Aorta (tissue), 5 donors: ENCODE measurements around the gene RNF223. TPM values are rescaled to one million over a fixed set of nuclear protein-coding genes. Genes with fewer than 3 reads are reported as not detected.

Experiments used
- ATAC-seq: fragments of 200-7000 bp; cut with Tn5 transposase; one replicate; pipeline ENCODE4 v1.9.1; 2022; ENCODE audit warnings: moderate library complexity; ENCODE audit not compliant: low FRiP score
- DNase-seq, 2 donors: peaks; one replicate each; pipeline ENCODE4 v3.0.0-alpha.2; 2020
- H3K27ac ChIP-seq, 2 donors: one replicate each; pipeline ENCODE4 v1.5.1; 2013; ENCODE audit warnings: low read length in 2 of 2, mild to moderate bottlenecking in 2 of 2, moderate library complexity in 2 of 2, control low read depth in 1 of 2, inconsistent platforms in 1 of 2, low read depth in 1 of 2
- H3K27me3 ChIP-seq, 2 donors: one replicate each; pipeline ENCODE4 v1.6.1; 2013; ENCODE audit warnings: control low read depth in 1 of 2, low read length in 1 of 2, mild to moderate bottlenecking in 1 of 2, moderate library complexity in 1 of 2; ENCODE audit not compliant: insufficient read depth in 2 of 2, control insufficient read depth in 1 of 2
- H3K36me3 ChIP-seq, 2 donors: one replicate each; pipeline ENCODE4 v1.6.1; 2013; ENCODE audit warnings: control low read depth in 1 of 2, low read length in 1 of 2, mild to moderate bottlenecking in 1 of 2; ENCODE audit not compliant: insufficient read depth in 2 of 2, control insufficient read depth in 1 of 2
- H3K4me1 ChIP-seq, 2 donors: one replicate each; pipeline ENCODE4 v1.6.1; 2013; ENCODE audit warnings: low read length in 2 of 2, control low read depth in 1 of 2, mild to moderate bottlenecking in 1 of 2, moderate library complexity in 1 of 2; ENCODE audit not compliant: insufficient read depth in 2 of 2, control insufficient read depth in 1 of 2
- H3K4me3 ChIP-seq, 2 donors: one replicate each; pipeline ENCODE4 v1.5.1; 2013; ENCODE audit warnings: low read length in 2 of 2, control low read depth in 1 of 2, mild to moderate bottlenecking in 1 of 2
- H3K9me3 ChIP-seq: one replicate; pipeline ENCODE4 v1.6.1; 2013; ENCODE audit warnings: mild to moderate bottlenecking, low read length; ENCODE audit not compliant: control insufficient read depth
- WGBS, 2 donors: extraction: QIAGEN DNeasy Blood & Tissue Kit; methylation state at CpG; one replicate each; pipeline ENCODE4 v1.1.7; 2013; 5-methylcytosine and 5-hydroxymethylcytosine counted together
- intact Hi-C, 2 donors: fragments of 100-400 bp; cut with DNase I; formaldehyde crosslinking; loops; one replicate each; pipeline versions ENCODE4 v1.14.2 to v1.15.0; 2022
- polyA plus RNA-seq, 2 donors: library from polyadenylated mRNA; stranded (reverse); fragments of 200-250 nt; gene quantifications; one replicate each; pipeline ENCODE4 v1.2.3, GENCODE V29; 2013
- total RNA-seq, 2 donors: library from RNA; stranded (reverse); fragmentation: NEBNext Ultra II Directional; extraction: Animal tissue kit (Norgen Biotek cat#: 25700); gene quantifications; one replicate each; pipeline ENCODE4 v1.2.1, GENCODE V29; 2021
- donor health status: healthy with polysubstance abuse.
- donor health status: Bipolar disorder and iron deficiency.
- donor health status: DM: no; HTN: no; CAD: no.
- donor health status: DM: no; HTN: no; CAD: no.
- donor health status: DM: yes; HTN: yes; CAD: no.

Gene RNF223
- total and polyA plus RNA-seq, 4 donors: not detected

GRCh38 chr1:1118876-1119220, 44.7 kb upstream of the RNF223 start:
- DNase-seq: peak in 1 of 2 donors; percentile 54
- H3K27ac ChIP-seq: no peak overlapping the region
- H3K4me3 ChIP-seq: no peak overlapping the region
- H3K4me1 ChIP-seq: no peaks in the 10 kb centered on the region
- no peaks in the 10 kb centered on the region for H3K27me3 ChIP-seq
- WGBS, 2 donors: 87 to 90% methylated on average over 11 of the region's 11 CpGs
- H3K9me3 ChIP-seq: no peaks in the 10 kb centered on the region
- intact Hi-C loops: loop anchor here in 1 of 2 donors (5.0 kb wide), 1 partner anchor 113 kb away; the partner anchor contains the start of genes B3GALT6 and SDF4
- no peak for ATAC-seq
- no peaks in the 10 kb centered on the region for H3K36me3 ChIP-seq

GRCh38 chr1:1118011-1118875, 44.1 kb upstream of the RNF223 start:
- no peaks in the 10 kb centered on the region for H3K27me3 ChIP-seq

DNA sequence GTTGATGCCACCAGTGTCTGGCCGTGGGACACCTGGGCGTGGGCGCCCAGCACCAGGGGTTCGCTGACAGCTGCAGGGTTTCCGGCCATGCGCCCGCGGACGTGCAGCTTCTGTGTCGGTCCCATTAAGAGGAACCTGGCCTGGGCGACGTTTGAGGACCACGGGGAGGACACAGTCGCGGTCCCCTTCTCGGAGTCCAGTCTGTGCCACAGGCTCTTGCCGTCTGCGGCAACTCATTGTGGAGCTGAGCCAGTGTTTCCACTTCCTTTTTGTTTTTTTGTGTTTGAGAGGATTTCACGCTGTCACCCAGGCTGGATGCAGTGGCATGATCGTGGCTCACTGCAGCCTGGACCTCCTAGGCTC, 43.3 kb upstream of the RNF223 start:
- ATAC-seq (no peak), DNase-seq (peak; percentile 56 to 76)
- Histone ChIP-seq H3K4me3 (no peak overlapping the region), H3K4me1 (no peaks in the 10 kb centered on the region), H3K9me3 (no peaks in the 10 kb centered on the region), H3K27ac (no peak overlapping the region), H3K27me3 (no peaks in the 10 kb centered on the region), H3K36me3 (no peaks in the 10 kb centered on the region)
- WGBS, 2 donors: 80% methylated on average over 20 of the region's 20 CpGs
- intact Hi-C loops: loop anchor here in 1 of 2 donors (5.0 kb wide), 1 partner anchor 115 kb away; the partner anchor contains the start of genes B3GALT6 and SDF4

More at GRCh38 chr1:1118011-1118875, 44.1 kb upstream of the RNF223 start:
- no peak overlapping the region for H3K4me3 ChIP-seq
- 83 to 85% methylated on average over 33 of the region's 33 CpGs for WGBS, 2 donors
- peak; percentile 54 to 69 for DNase-seq
- H3K4me1 ChIP-seq: no peaks in the 10 kb centered on the region
- H3K27ac ChIP-seq: no peak overlapping the region
- ATAC-seq: no peak
- no peaks in the 10 kb centered on the region for H3K36me3 ChIP-seq
- intact Hi-C loops: loop anchor here in 1 of 2 donors (5.0 kb wide), 1 partner anchor 114 kb away; the partner anchor contains the start of genes B3GALT6 and SDF4
- no peaks in the 10 kb centered on the region for H3K9me3 ChIP-seq

DNA sequence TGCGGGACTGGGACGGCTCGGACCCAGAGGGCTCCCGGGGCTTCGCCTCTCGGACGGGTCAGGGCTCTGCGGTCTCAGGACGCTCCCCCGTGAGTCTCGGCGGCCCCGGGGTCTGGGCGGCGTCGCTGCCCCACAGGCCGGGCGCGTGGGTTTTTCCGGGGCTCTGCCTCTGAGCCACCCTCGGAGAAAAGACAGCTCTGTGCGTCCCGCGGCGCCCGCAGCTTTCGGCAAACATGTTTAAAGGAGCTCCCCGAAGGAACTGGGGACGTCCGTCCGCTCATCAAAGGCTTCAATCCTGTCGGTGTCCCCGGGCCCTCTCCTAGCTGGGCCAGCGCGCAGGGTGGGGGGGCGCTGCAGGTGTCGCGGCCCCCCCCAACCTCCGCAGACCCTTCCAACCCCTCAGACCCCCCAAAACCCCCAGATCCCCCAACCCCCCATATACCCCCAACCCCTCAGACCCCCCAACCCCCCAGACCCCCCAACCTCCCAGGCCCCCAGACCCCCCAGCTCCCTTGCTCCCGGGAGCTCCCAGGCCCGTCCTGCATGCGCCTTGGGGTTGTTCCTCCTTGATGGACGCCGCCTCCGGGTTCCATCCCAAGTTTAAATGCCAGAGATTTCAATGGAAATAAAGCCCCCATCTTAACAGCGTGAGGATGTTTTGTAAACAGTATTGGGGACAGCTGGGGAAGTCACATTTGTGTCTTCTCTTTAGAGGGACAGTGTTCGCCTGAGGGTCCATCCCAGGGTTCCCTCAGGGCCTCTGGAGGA, 42.8 kb upstream of the RNF223 start:
- Histone ChIP-seq H3K9me3 (no peaks in the 10 kb centered on the region), H3K27ac (no peak overlapping the region), H3K4me1 (no peaks in the 10 kb centered on the region), H3K27me3 (no peaks in the 10 kb centered on the region), H3K36me3 (no peaks in the 10 kb centered on the region), H3K4me3 (peak overlapping the region; percentile 21 to 66)
- intact Hi-C loops: loop anchor here in 1 of 2 donors (5.0 kb wide), 1 partner anchor 115 kb away; the partner anchor contains the start of genes B3GALT6 and SDF4
- ATAC-seq (peak; percentile 17), DNase-seq (peak; percentile 61 to 84)
- WGBS, 2 donors: 10 to 11% methylated on average over 43 to 47 of the region's 47 CpGs

- no peak within 1 kb of the TSS for H3K27ac ChIP-seq
- 0% methylated on average over 61 to 128 of the region's 128 CpGs for WGBS, 2 donors
These were observed 41.9 kb upstream of the RNF223 start, which contains the start of gene C1orf159 for GRCh38 chr1:1115786-1116700. Gene C1orf159 (minus strand): TSS chr1:1116089. CDS start chr1:1091543, 24,546 bp downstream.

GRCh38 chr1:1115136-1115785, 41.2 kb upstream of the RNF223 start:
- H3K4me3 ChIP-seq: peak overlapping the region; percentile 90 to 95
- H3K36me3 ChIP-seq: no peaks in the 10 kb centered on the region
- DNase-seq (no peak), ATAC-seq (no peak)
- H3K27ac ChIP-seq: no peak overlapping the region
- intact Hi-C loops: loop anchor here in 1 of 2 donors (5.0 kb wide), 1 partner anchor 117 kb away; the partner anchor contains the start of genes B3GALT6 and SDF4
- no peaks in the 10 kb centered on the region for H3K9me3 ChIP-seq
- H3K4me1 ChIP-seq: no peaks in the 10 kb centered on the region
- WGBS, 2 donors: 5% methylated on average over 34 to 41 of the region's 41 CpGs
- no peaks in the 10 kb centered on the region for H3K27me3 ChIP-seq

More at GRCh38 chr1:1115786-1116700, 41.9 kb upstream of the RNF223 start, which contains the start of gene C1orf159:
- no peaks in the 10 kb centered on the region for H3K9me3 ChIP-seq
- peak; percentile 99 to 100 for DNase-seq
- peak; percentile 99 for ATAC-seq
- H3K4me1 ChIP-seq: no peaks in the 10 kb centered on the region
- peak within 1 kb of the TSS; percentile 90 to 95 for H3K4me3 ChIP-seq
- intact Hi-C loops: loop anchor here in 1 of 2 donors (5.0 kb wide), 1 partner anchor 116 kb away; the partner anchor contains the start of genes B3GALT6 and SDF4
- H3K36me3 ChIP-seq: no peaks in the 10 kb centered on the region
- H3K27me3 ChIP-seq: no peaks in the 10 kb centered on the region

GRCh38 chr1:1114431-1114830, 40.3 kb upstream of the RNF223 start:
- intact Hi-C loops: no loop called here
- Histone ChIP-seq H3K4me1 (no peaks in the 10 kb centered on the region), H3K9me3 (no peaks in the 10 kb centered on the region), H3K4me3 (no peak overlapping the region), H3K36me3 (no peaks in the 10 kb centered on the region), H3K27me3 (no peaks in the 10 kb centered on the region), H3K27ac (no peak overlapping the region)
- 92 to 94% methylated on average over 13 of the region's 13 CpGs for WGBS, 2 donors
- no peak for ATAC-seq
- peak in 1 of 2 donors; percentile 49 for DNase-seq
